Measurements from ENCODE around the gene GPAM. TPM values are rescaled to one million over a fixed set of nuclear protein-coding genes. Genes with fewer than 3 reads are reported as not detected.
"Not testable (repeated sequence)": the region's sequence is repeated elsewhere in the genome, so short reads cannot be mapped to it uniquely, and the experiment has no call there.

GPAM gene
- total RNA-seq, 1 donor from 2014 or later = 15.4 TPM

GRCh38 chr10:112115781-112116385, 67.7 kb downstream of the GPAM start:
- no peak overlapping the region for H3K4me3 ChIP-seq (ENCODE audit: insufficient read depth, low read depth, low read length)
- no peak overlapping the region for H3K9ac ChIP-seq (ENCODE audit: low read length)
- Mint-ChIP-seq H3K27me3 (ENCODE audit: low read depth, unreplicated experiment) (no peaks in the 10 kb centered on the region), H3K27ac (ENCODE audit: unreplicated experiment) (no peak overlapping the region), H3K4me3 (ENCODE audit: unreplicated experiment) (no peak overlapping the region), H3K4me1 (ENCODE audit: low read depth, unreplicated experiment) (no peaks in the 10 kb centered on the region), H3K9me3 (ENCODE audit: unreplicated experiment) (no peaks in the 10 kb centered on the region), H3K36me3 (ENCODE audit: low read depth, unreplicated experiment) (no peaks in the 10 kb centered on the region)
- no peaks in the 10 kb centered on the region for H3K4me1 ChIP-seq (ENCODE audit: insufficient read depth, low read length)
- H3K79me2 ChIP-seq (ENCODE audit: insufficient read depth, low read length) = no peaks in the 10 kb centered on the region
- DNase-seq (ENCODE audit: low read depth) = no peak
- H3K9me3 ChIP-seq (ENCODE audit: insufficient read depth, low read depth, low read length) = no peaks in the 10 kb centered on the region
- FAIRE-seq = no peak
- H2AFZ ChIP-seq (ENCODE audit: low read depth, low read length) = no peak overlapping the region
- H3K27me3 ChIP-seq (ENCODE audit: insufficient read depth, low read length) = no peaks in the 10 kb centered on the region
- no peak overlapping the region for H3K27ac ChIP-seq (ENCODE audit: low read depth, low read length)
- H3K4me2 ChIP-seq (ENCODE audit: low read length) = no peak overlapping the region
- TF ChIP-seq EZH2 (IDR thresholded peaks at IDR 0.05; ENCODE audit: insufficient read depth, low read length) = no peak
- TF ChIP-seq CTCF (IDR thresholded peaks at IDR 0.05; ENCODE audit: insufficient read depth, low read depth, low read length) = peak; percentile 51
- H4K20me1 ChIP-seq (ENCODE audit: insufficient read depth, low read length) = no peaks in the 10 kb centered on the region
- no peaks in the 10 kb centered on the region for H3K36me3 ChIP-seq (ENCODE audit: insufficient read depth, low read length)

GRCh38 chr10:112109779-112110178, 73.8 kb downstream of the GPAM start:
- not testable (repeated sequence) for H3K9ac ChIP-seq (ENCODE audit: low read length); H3K36me3 ChIP-seq (ENCODE audit: insufficient read depth, low read length); H3K27ac ChIP-seq (ENCODE audit: low read depth, low read length); H3K27me3 Mint-ChIP-seq (ENCODE audit: low read depth, unreplicated experiment); H2AFZ ChIP-seq (ENCODE audit: low read depth, low read length); H3K4me1 ChIP-seq (ENCODE audit: insufficient read depth, low read length); H3K4me2 ChIP-seq (ENCODE audit: low read length); H3K27me3 ChIP-seq (ENCODE audit: insufficient read depth, low read length); H3K4me3 Mint-ChIP-seq (ENCODE audit: unreplicated experiment); FAIRE-seq; H3K79me2 ChIP-seq (ENCODE audit: insufficient read depth, low read length); H3K36me3 Mint-ChIP-seq (ENCODE audit: low read depth, unreplicated experiment); H3K4me3 ChIP-seq (ENCODE audit: insufficient read depth, low read depth, low read length); H3K9me3 ChIP-seq (ENCODE audit: insufficient read depth, low read depth, low read length); H3K27ac Mint-ChIP-seq (ENCODE audit: unreplicated experiment); DNase-seq (ENCODE audit: low read depth); H3K9me3 Mint-ChIP-seq (ENCODE audit: unreplicated experiment); H4K20me1 ChIP-seq (ENCODE audit: insufficient read depth, low read length); H3K4me1 Mint-ChIP-seq (ENCODE audit: low read depth, unreplicated experiment)

Other genes starting within 250 kb of the GPAM start
- gene TECTB, start 99.6 kb upstream of the GPAM start, total RNA-seq = not detected in 2 replicates
- 0.68 and 0.79 TPM in 2 replicates for gene ACSL5, start 190.4 kb upstream of the GPAM start, total RNA-seq

Measured in astrocyte (in vitro differentiated cells and primary cell).